Adrenal gland (tissue), 5 donors: ENCODE results near the gene OR6C76.
"Not testable (repeated sequence)": the region's sequence is repeated elsewhere in the genome, so short reads cannot be mapped to it uniquely, and the experiment has no call there.

Experiments used
- POLR2A ChIP-seq, 2 donors: fragments of 450-650 bp; IDR thresholded peaks; one replicate each; pipeline ENCODE4 v1.6.1; 2017; ENCODE audit warnings: antibody characterized with exemption in 2 of 2, mild to moderate bottlenecking in 2 of 2, moderate library complexity in 1 of 2
- TF ChIP-seq, protein P1 (sequence below), 6 experiments: fragments of 450-650 bp in 4 of 6; fragments of 200-600 bp in 2 of 6; sonication (generic) in 1 of 6; IDR thresholded peaks; 1 replicate in 5 of 6; 2 replicates in 1 of 6; pipeline versions ENCODE4 v1.5.1 to v1.8.0; 2016 to 2021; ENCODE audit warnings: antibody characterized with exemption in 6 of 6, mild to moderate bottlenecking in 2 of 6, moderate library complexity in 1 of 6
- donor health status: DM: no; HTN: no; CAD: no.

DNA sequence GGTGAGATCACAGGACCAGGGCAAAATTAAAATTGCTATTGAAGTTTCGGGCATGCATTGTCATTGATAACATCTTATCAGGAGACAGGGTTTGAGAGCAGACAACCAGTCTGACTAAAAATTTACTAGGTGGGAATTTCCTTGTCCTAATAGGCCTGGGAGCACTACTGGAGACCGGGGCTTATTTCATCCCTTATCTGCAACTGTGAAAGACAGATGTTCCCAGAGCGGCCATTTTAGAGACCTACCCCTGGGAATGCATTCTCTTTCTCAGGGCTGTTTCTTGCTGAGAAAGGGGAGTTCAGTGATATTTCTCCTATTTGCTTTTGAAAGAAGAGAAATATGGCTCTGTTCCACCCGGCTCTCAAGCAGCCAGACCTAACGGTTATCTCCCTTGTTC is 15.2 kb downstream of the OR6C76 start:
- TF ChIP-seq, protein P1, sequence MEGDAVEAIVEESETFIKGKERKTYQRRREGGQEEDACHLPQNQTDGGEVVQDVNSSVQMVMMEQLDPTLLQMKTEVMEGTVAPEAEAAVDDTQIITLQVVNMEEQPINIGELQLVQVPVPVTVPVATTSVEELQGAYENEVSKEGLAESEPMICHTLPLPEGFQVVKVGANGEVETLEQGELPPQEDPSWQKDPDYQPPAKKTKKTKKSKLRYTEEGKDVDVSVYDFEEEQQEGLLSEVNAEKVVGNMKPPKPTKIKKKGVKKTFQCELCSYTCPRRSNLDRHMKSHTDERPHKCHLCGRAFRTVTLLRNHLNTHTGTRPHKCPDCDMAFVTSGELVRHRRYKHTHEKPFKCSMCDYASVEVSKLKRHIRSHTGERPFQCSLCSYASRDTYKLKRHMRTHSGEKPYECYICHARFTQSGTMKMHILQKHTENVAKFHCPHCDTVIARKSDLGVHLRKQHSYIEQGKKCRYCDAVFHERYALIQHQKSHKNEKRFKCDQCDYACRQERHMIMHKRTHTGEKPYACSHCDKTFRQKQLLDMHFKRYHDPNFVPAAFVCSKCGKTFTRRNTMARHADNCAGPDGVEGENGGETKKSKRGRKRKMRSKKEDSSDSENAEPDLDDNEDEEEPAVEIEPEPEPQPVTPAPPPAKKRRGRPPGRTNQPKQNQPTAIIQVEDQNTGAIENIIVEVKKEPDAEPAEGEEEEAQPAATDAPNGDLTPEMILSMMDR (IDR thresholded peaks at IDR 0.05), result not testable (repeated sequence)
- not testable (repeated sequence) for TF ChIP-seq POLR2A (IDR thresholded peaks at IDR 0.05)
